Esophagus muscularis mucosa (tissue), 4 donors: Measurements from ENCODE around the gene LRRN1.

Experiments
- CTCF ChIP-seq, 3 experiments: fragments of 200-600 bp in 2 of 3; fragments of 450-650 bp in 1 of 3; sonication (generic) in 2 of 3; IDR thresholded peaks; one replicate each; pipeline ENCODE4 v1.5.1; 2017 to 2019; ENCODE audit warnings: antibody characterized with exemption in 3 of 3, mild to moderate bottlenecking in 2 of 3, moderate library complexity in 1 of 3
- EP300 ChIP-seq: sonication (generic); formaldehyde crosslinking; IDR thresholded peaks from one replicate; pipeline ENCODE4 v1.6.1; 2017; ENCODE audit warnings: antibody characterized with exemption
- POLR2A ChIP-seq: fragments of 450-650 bp; IDR thresholded peaks from one replicate; pipeline ENCODE4 v1.6.1; 2017; ENCODE audit warnings: antibody characterized with exemption, moderate library complexity, mild to moderate bottlenecking, low read depth
- POLR2AphosphoS5 ChIP-seq, 2 donors: sonication (generic); formaldehyde crosslinking; IDR thresholded peaks; one replicate each; pipeline ENCODE4 v1.6.1; 2017; ENCODE audit warnings: antibody characterized with exemption in 2 of 2

- no peak for TF ChIP-seq POLR2AphosphoS5 (IDR thresholded peaks at IDR 0.05)
- TF ChIP-seq CTCF (IDR thresholded peaks at IDR 0.05): no peak
- TF ChIP-seq POLR2A: no peak
- no peak for TF ChIP-seq EP300
Observed at GRCh38 chr3:3778216-3778615, 21.0 kb upstream of the LRRN1 start.
